Keratinocyte (primary cell): ENCODE measurements around the gene SVOPL. TPM values are rescaled to one million over a fixed set of nuclear protein-coding genes. Genes with fewer than 3 reads are reported as not detected.

ENCODE experiments used
- DNase-seq: peaks from one replicate; pipeline ENCODE4 v3.0.0-alpha.2; 2011; ENCODE audit warnings: low read depth, missing footprints, low spot score
- FAIRE-seq: peaks from 2 replicates; lab custom pipeline; 2011; peaks lifted over from hg19 to GRCh38; lab: Jason Lieb, UNC
- H2AFZ ChIP-seq: 2 replicates; pipeline ENCODE4 v1.6.0; 2012; ENCODE audit warnings: low read length, control low read depth, inconsistent platforms; ENCODE audit not compliant: control insufficient read depth
- H3K27ac ChIP-seq: 2 replicates; pipeline ENCODE4 v1.5.1; 2011; ENCODE audit warnings: low read length; ENCODE audit not compliant: control insufficient read depth, insufficient read depth
- H3K27me3 ChIP-seq: 3 replicates; pipeline ENCODE4 v1.6.0; 2011; ENCODE audit warnings: low read length; ENCODE audit not compliant: control insufficient read depth, insufficient read depth; ENCODE audit errors: extremely low read depth
- H3K36me3 ChIP-seq, 2 experiments: 2 replicates in 1 of 2; 3 replicates in 1 of 2; pipeline ENCODE4 v1.5.1; 2011; ENCODE audit warnings: low read length in 2 of 2, mild to moderate bottlenecking in 1 of 2; ENCODE audit not compliant: control insufficient read depth in 2 of 2, insufficient read depth in 2 of 2; ENCODE audit errors: extremely low read depth in 1 of 2
- H3K4me1 ChIP-seq: 3 replicates; pipeline ENCODE4 v1.5.1; 2011; ENCODE audit warnings: low read length; ENCODE audit not compliant: control insufficient read depth, insufficient read depth; ENCODE audit errors: extremely low read depth
- H3K4me2 ChIP-seq: 3 replicates; pipeline ENCODE4 v1.6.0; 2011; ENCODE audit warnings: low read depth, low read length; ENCODE audit not compliant: control insufficient read depth, insufficient read depth; ENCODE audit errors: extremely low read depth
- H3K4me3 ChIP-seq, 3 experiments: fragments of 200-600 bp in 1 of 3; sonication (generic) in 1 of 3; 2 replicates in 2 of 3; 3 replicates in 1 of 3; pipeline ENCODE4 v1.5.1; 2011 to 2016; ENCODE audit warnings: low read length in 3 of 3, mild to moderate bottlenecking in 3 of 3, control low read depth in 2 of 3, inconsistent platforms in 1 of 3, low read depth in 1 of 3, mixed read lengths in 1 of 3, mixed run types in 1 of 3, moderate library complexity in 1 of 3; ENCODE audit not compliant: control insufficient read depth in 2 of 3, insufficient read depth in 2 of 3; ENCODE audit errors: extremely low read depth in 1 of 3
- H3K79me2 ChIP-seq: 2 replicates; pipeline ENCODE4 v1.6.0; 2012; ENCODE audit warnings: low read length; ENCODE audit not compliant: control insufficient read depth, insufficient read depth
- H3K9ac ChIP-seq: 3 replicates; pipeline ENCODE4 v1.6.0; 2011; ENCODE audit warnings: low read length; ENCODE audit not compliant: control insufficient read depth, insufficient read depth; ENCODE audit errors: extremely low read depth
- H3K9me1 ChIP-seq: 3 replicates; pipeline ENCODE4 v1.6.0; 2011; ENCODE audit warnings: low read length; ENCODE audit not compliant: control insufficient read depth, insufficient read depth; ENCODE audit errors: extremely low read depth
- H3K9me3 ChIP-seq: 2 replicates; pipeline ENCODE4 v1.5.1; 2012; ENCODE audit warnings: low read depth, low read length; ENCODE audit not compliant: control insufficient read depth
- H4K20me1 ChIP-seq: 3 replicates; pipeline ENCODE4 v1.6.0; 2011; ENCODE audit warnings: low read length; ENCODE audit not compliant: control insufficient read depth, insufficient read depth; ENCODE audit errors: extremely low read depth
- EZH2 ChIP-seq: IDR thresholded peaks from one replicate; pipeline ENCODE4 v1.6.1; 2012; ENCODE audit warnings: inconsistent platforms, mild to moderate bottlenecking, low read length, moderate library complexity
- dilution Hi-C: fragments of 300-500 bp; cut with MboI; formaldehyde crosslinking; loops from one replicate; pipeline ENCODE4 v1.7.0; 2020; ENCODE audit warnings: low sequenced_read_pairs; ENCODE audit not compliant: extremely low pct_ligation_motif_present
- polyA plus RNA-seq, 5 experiments: library from polyadenylated mRNA; depleted of rRNA in 3 of 5; stranded (reverse) in 3 of 5; stranded (forward) in 1 of 5; unstranded in 1 of 5; fragments of >200 nt; gene quantifications; 1 replicate in 1 of 5; 2 replicates in 3 of 5; 3 replicates in 1 of 5; pipeline versions ENCODE4 v1.2.1 to v1.2.3, GENCODE V29; 2011 to 2012; ENCODE audit warnings: missing spikeins in 2 of 5, low read depth in 1 of 5, low replicate concordance in 1 of 5
- TF ChIP-seq, protein P1 (sequence below), 3 experiments: IDR thresholded peaks in 1 of 3; conservative IDR thresholded peaks in 1 of 3; optimal IDR thresholded peaks in 1 of 3; 2 replicates in 2 of 3; 3 replicates in 1 of 3; pipeline versions ENCODE3 to v1.5.1; 2011; ENCODE audit warnings: low read length in 3 of 3, mild to moderate bottlenecking in 3 of 3, moderate library complexity in 2 of 3, control low read depth in 1 of 3, inconsistent platforms in 1 of 3; ENCODE audit not compliant: insufficient read depth in 2 of 3; ENCODE audit errors: extremely low read depth in 1 of 3

The SVOPL gene
- polyA plus RNA-seq, 1 donor (not counting 4 experiments of a cell fraction or from before 2014, with no cell fraction given): not detected

DNA sequence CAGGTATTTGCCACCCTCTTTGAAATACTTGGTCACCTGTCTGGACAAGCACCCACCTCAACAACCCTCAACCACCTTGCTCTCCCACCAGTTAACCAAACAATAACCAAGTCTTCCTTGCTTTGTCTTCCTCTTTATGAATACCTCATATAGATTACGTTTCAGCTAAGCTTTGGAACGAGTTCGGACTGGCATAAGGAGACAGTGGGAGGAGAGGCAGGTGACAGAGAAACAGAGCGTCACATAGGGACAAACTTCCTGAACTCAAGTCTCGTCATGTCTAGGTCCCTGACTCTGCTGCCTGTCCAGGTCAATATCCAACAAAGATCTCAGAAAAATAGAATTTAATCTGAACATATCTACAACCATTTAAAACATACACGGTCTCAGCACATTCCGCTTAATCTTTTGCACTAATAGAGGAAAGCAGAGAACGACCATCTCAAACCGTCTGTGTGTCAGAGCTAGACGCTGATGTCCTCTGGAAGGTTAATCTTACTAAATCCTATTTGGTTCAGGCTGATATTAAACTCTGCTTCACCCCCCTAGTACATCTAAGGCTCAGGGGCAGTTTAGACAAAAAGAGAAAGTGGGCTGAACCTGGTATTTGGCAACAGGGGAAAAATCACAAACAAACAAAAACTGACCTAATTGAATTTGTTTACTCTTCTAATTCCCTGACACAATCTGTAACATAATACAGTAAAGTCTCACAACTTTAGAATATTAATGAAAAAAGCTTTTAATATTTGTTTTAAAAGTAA, 26.4 kb upstream of the SVOPL start:
- Histone ChIP-seq H4K20me1 (no peaks in the 10 kb centered on the region), H3K27ac (no peak overlapping the region), H3K79me2 (no peaks in the 10 kb centered on the region), H2AFZ (peak overlapping the region; percentile 19), H3K9me1 (no peaks in the 10 kb centered on the region), H3K9ac (no peak overlapping the region), H3K36me3 (no peaks in the 10 kb centered on the region), H3K4me3 (no peak overlapping the region), H3K27me3 (no peaks in the 10 kb centered on the region), H3K4me2 (peak overlapping the region; percentile 48), H3K9me3 (no peaks in the 10 kb centered on the region), H3K4me1 (no peaks in the 10 kb centered on the region)
- no peak for TF ChIP-seq EZH2
- TF ChIP-seq, protein P1, sequence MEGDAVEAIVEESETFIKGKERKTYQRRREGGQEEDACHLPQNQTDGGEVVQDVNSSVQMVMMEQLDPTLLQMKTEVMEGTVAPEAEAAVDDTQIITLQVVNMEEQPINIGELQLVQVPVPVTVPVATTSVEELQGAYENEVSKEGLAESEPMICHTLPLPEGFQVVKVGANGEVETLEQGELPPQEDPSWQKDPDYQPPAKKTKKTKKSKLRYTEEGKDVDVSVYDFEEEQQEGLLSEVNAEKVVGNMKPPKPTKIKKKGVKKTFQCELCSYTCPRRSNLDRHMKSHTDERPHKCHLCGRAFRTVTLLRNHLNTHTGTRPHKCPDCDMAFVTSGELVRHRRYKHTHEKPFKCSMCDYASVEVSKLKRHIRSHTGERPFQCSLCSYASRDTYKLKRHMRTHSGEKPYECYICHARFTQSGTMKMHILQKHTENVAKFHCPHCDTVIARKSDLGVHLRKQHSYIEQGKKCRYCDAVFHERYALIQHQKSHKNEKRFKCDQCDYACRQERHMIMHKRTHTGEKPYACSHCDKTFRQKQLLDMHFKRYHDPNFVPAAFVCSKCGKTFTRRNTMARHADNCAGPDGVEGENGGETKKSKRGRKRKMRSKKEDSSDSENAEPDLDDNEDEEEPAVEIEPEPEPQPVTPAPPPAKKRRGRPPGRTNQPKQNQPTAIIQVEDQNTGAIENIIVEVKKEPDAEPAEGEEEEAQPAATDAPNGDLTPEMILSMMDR (optimal IDR thresholded peaks at IDR 0.05 in 1 of 3, IDR thresholded peaks at IDR 0.05 in 1 of 3, conservative IDR thresholded peaks at IDR 0.05 in 1 of 3; ENCODE audit: extremely low read depth in 1 of 3, insufficient read depth in 2 of 3, low read length in 3 of 3): no peak
- FAIRE-seq: no peak
- dilution Hi-C loops: no loop called here
- DNase-seq: no peak

DNA sequence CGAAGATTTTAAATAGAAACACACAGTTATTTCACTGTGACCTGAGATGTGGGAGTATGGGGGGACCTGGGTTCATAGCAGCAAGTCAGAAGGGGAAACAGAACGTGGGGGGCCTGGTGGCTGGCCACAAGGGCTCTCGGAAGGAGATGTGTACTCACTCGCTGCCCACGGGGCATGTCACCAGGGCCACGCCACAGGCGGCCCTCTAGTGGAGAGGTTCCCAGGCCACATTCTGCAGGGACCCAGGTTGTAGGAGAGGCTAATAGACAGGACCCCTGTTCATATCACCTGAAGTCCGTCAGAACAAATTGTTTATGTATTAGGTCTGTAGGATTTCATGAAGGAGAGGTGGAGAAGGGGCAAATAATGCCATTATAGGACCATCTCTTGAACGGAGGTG, 25.1 kb upstream of the SVOPL start:
- no peak overlapping the region for H2AFZ ChIP-seq
- no peaks in the 10 kb centered on the region for H3K9me3 ChIP-seq
- no peak overlapping the region for H3K4me2 ChIP-seq
- no peak for FAIRE-seq
- dilution Hi-C loops: no loop called here
- H3K9me1 ChIP-seq: no peaks in the 10 kb centered on the region
- no peak overlapping the region for H3K27ac ChIP-seq
- no peaks in the 10 kb centered on the region for H4K20me1 ChIP-seq
- H3K27me3 ChIP-seq: no peaks in the 10 kb centered on the region
- DNase-seq: no peak
- no peak overlapping the region for H3K9ac ChIP-seq
- TF ChIP-seq, protein P1 (optimal IDR thresholded peaks at IDR 0.05 in 1 of 3, IDR thresholded peaks at IDR 0.05 in 1 of 3, conservative IDR thresholded peaks at IDR 0.05 in 1 of 3; ENCODE audit: extremely low read depth in 1 of 3, insufficient read depth in 2 of 3, low read length in 3 of 3): no peak
- no peak for TF ChIP-seq EZH2
- no peaks in the 10 kb centered on the region for H3K79me2 ChIP-seq
- H3K4me3 ChIP-seq: no peak overlapping the region
- H3K4me1 ChIP-seq: no peaks in the 10 kb centered on the region
- no peaks in the 10 kb centered on the region for H3K36me3 ChIP-seq
